ENCODE measurements around the gene AAK1.

- TF ChIP-seq CTCF (IDR thresholded peaks at IDR 0.05 in 2 of 3, conservative IDR thresholded peaks at IDR 0.05 in 1 of 3; ENCODE audit: control insufficient read depth in 2 of 3, extremely low read depth in 1 of 3, insufficient read depth in 1 of 3, low read depth in 3 of 3, low read length in 3 of 3) (no peak), TAF1 (IDR thresholded peaks at IDR 0.05; ENCODE audit: borderline replicate concordance, low read depth, low read length) (no peak), EGR1 (IDR thresholded peaks at IDR 0.05; ENCODE audit: borderline replicate concordance in 1 of 2, low read depth in 2 of 2, low read length in 2 of 2) (no peak), SMC3 (IDR thresholded peaks at IDR 0.05; ENCODE audit: borderline replicate concordance, low read length) (no peak), HDAC2 (IDR thresholded peaks at IDR 0.05) (no peak), MAX (IDR thresholded peaks at IDR 0.05; ENCODE audit: low read depth, low read length) (no peak), TCF12 (IDR thresholded peaks at IDR 0.05; ENCODE audit: low read depth, low read length) (no peak), ZZZ3 (IDR thresholded peaks at IDR 0.05; ENCODE audit: control insufficient read depth, insufficient read length, low read depth) (no peak), BHLHE40 (IDR thresholded peaks at IDR 0.05; ENCODE audit: borderline replicate concordance in 1 of 2, low read depth in 2 of 2, low read length in 1 of 2) (no peak), NR2C2 (IDR thresholded peaks at IDR 0.05; ENCODE audit: borderline replicate concordance, control insufficient read depth, insufficient read length, low read depth) (no peak), SRF (IDR thresholded peaks at IDR 0.05; ENCODE audit: low read depth in 2 of 2, low read length in 2 of 2) (no peak)
These were observed 118.7 kb downstream of the AAK1 start for GRCh38 chr2:69524799-69525198.

Data from GM12878 (cell line).